Breast epithelium (tissue), 4 donors: Measurements from ENCODE around the gene SHROOM3. TPM values are rescaled to one million over a fixed set of nuclear protein-coding genes. Genes with fewer than 3 reads are reported as not detected.
"Not testable (repeated sequence)": the region's sequence is repeated elsewhere in the genome, so short reads cannot be mapped to it uniquely, and the experiment has no call there.

ENCODE experiments used
- DNase-seq, 2 donors: peaks; one replicate each; pipeline ENCODE4 v3.0.0-alpha.2; 2019; ENCODE audit warnings: low spot score in 2 of 2
- H3K27ac ChIP-seq, 2 donors: fragments of 200-600 bp; sonication (generic) in 1 of 2; one replicate each; pipeline ENCODE4 v1.5.1; 2016 to 2019; ENCODE audit warnings: mild to moderate bottlenecking in 1 of 2
- H3K27me3 ChIP-seq, 2 donors: fragments of 200-600 bp; sonication (generic) in 1 of 2; one replicate each; pipeline versions ENCODE4 v1.5.1 to v1.6.0; 2017 to 2019; ENCODE audit warnings: control low read depth in 1 of 2, mild to moderate bottlenecking in 1 of 2
- H3K36me3 ChIP-seq: fragments of 200-600 bp; one replicate; pipeline ENCODE4 v1.5.1; 2019
- H3K4me1 ChIP-seq, 2 donors: fragments of 200-600 bp; sonication (generic); one replicate each; pipeline ENCODE4 v1.5.1; 2016 to 2019; ENCODE audit warnings: control low read depth in 1 of 2
- H3K4me3 ChIP-seq, 3 donors: fragments of 200-600 bp; sonication (generic); 1 replicate in 2 of 3; 2 replicates in 1 of 3; pipeline ENCODE4 v1.5.1; 2016 to 2019; ENCODE audit warnings: mild to moderate bottlenecking in 3 of 3, moderate library complexity in 2 of 3
- H3K9me3 ChIP-seq, 2 donors: fragments of 200-600 bp; sonication (generic) in 1 of 2; one replicate each; pipeline ENCODE4 v1.5.1; 2016 to 2019; ENCODE audit warnings: control low read depth in 1 of 2
- POLR2A ChIP-seq: fragments of 450-650 bp; IDR thresholded peaks from one replicate; pipeline ENCODE4 v1.6.1; 2016; ENCODE audit warnings: antibody characterized with exemption, mild to moderate bottlenecking, moderate library complexity
- POLR2AphosphoS5 ChIP-seq, 3 donors: sonication (generic); formaldehyde crosslinking; IDR thresholded peaks; one replicate each; pipeline ENCODE4 v1.6.1; 2017; ENCODE audit warnings: antibody characterized with exemption in 3 of 3
- intact Hi-C: fragments of 100-400 bp; cut with DNase I; formaldehyde crosslinking; loops from one replicate; pipeline ENCODE4 v1.15.1; 2023; ENCODE audit warnings: low total_unique reads
- total RNA-seq, 3 donors: library from RNA; depleted of rRNA; stranded (reverse); fragments of >200 nt; gene quantifications; one replicate each; pipeline ENCODE4 v1.1.0, GENCODE V29; 2016
- TF ChIP-seq, protein P1 (sequence below), 3 donors: fragments of 450-650 bp; IDR thresholded peaks; one replicate each; pipeline ENCODE4 v1.5.1; 2016 to 2017; ENCODE audit warnings: antibody characterized with exemption in 3 of 3, mild to moderate bottlenecking in 3 of 3, moderate library complexity in 3 of 3

SHROOM3 gene
- total RNA-seq, 3 donors from 2014 or later: 0.32 to 145 (median 100) TPM

DNA sequence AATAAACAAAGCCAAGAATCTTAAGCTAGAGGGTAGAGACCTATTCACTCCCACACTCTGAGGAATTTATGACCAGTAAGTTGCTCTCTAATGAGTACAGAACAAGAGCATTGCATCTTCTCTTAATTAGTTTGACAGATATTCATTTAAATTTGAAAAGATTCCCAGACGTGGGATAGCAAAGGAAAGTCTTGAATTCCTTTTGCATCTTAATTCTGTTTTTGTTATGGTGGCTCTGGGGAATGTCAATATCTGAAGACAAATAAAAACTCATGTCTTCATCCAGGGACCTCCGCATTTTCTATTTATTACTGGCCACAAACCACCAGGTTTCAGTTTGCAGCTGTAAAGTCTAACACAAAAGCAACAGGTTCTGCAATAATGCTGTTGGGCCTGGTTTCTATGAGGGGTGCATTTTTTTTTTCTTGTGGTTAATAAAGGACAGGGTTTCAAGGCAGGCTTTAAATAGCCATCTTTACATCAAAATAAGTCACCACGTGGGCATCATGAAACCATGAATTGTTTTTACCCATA is 172.3 kb downstream of the SHROOM3 start:
- H3K4me3 ChIP-seq: no peak overlapping the region
- DNase-seq: no peak
- H3K36me3 ChIP-seq: no peaks in the 10 kb centered on the region
- no peaks in the 10 kb centered on the region for H3K4me1 ChIP-seq
- peak overlapping the region; percentile 65 to 73 for H3K27ac ChIP-seq
- TF ChIP-seq POLR2AphosphoS5 (IDR thresholded peaks at IDR 0.05) (no peak), POLR2A (no peak)
- TF ChIP-seq, protein P1, sequence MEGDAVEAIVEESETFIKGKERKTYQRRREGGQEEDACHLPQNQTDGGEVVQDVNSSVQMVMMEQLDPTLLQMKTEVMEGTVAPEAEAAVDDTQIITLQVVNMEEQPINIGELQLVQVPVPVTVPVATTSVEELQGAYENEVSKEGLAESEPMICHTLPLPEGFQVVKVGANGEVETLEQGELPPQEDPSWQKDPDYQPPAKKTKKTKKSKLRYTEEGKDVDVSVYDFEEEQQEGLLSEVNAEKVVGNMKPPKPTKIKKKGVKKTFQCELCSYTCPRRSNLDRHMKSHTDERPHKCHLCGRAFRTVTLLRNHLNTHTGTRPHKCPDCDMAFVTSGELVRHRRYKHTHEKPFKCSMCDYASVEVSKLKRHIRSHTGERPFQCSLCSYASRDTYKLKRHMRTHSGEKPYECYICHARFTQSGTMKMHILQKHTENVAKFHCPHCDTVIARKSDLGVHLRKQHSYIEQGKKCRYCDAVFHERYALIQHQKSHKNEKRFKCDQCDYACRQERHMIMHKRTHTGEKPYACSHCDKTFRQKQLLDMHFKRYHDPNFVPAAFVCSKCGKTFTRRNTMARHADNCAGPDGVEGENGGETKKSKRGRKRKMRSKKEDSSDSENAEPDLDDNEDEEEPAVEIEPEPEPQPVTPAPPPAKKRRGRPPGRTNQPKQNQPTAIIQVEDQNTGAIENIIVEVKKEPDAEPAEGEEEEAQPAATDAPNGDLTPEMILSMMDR (IDR thresholded peaks at IDR 0.05): no peak
- H3K9me3 ChIP-seq: no peaks in the 10 kb centered on the region
- no peaks in the 10 kb centered on the region for H3K27me3 ChIP-seq
- intact Hi-C loops: no loop called here

DNA sequence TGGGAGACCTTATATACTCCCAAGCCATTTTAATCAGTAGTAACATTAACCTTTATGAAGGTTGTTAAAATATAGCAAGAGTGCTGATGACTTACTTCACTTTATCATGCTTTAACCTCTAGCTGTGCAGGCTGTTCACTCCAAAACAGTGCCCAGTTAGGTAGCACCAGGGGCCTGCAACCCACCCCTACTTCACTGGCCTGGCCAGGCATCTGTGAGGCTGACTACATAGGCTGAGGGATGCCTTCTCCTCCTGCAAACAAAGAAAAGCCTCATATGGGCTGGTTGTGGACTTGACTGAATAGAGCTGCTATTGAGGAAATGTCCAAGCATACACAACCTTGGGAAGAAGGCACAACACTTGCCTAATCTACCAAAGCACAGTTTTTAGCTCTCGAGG is 172.8 kb downstream of the SHROOM3 start:
- H3K9me3 ChIP-seq: no peaks in the 10 kb centered on the region
- H3K4me1 ChIP-seq: no peaks in the 10 kb centered on the region
- DNase-seq: no peak
- no peaks in the 10 kb centered on the region for H3K27me3 ChIP-seq
- no peaks in the 10 kb centered on the region for H3K36me3 ChIP-seq
- peak overlapping the region; percentile 65 to 73 for H3K27ac ChIP-seq
- no peak for TF ChIP-seq POLR2A
- TF ChIP-seq, protein P1 (IDR thresholded peaks at IDR 0.05): no peak
- no peak for TF ChIP-seq POLR2AphosphoS5 (IDR thresholded peaks at IDR 0.05)
- H3K4me3 ChIP-seq: no peak overlapping the region
- intact Hi-C loops: no loop called here

DNA sequence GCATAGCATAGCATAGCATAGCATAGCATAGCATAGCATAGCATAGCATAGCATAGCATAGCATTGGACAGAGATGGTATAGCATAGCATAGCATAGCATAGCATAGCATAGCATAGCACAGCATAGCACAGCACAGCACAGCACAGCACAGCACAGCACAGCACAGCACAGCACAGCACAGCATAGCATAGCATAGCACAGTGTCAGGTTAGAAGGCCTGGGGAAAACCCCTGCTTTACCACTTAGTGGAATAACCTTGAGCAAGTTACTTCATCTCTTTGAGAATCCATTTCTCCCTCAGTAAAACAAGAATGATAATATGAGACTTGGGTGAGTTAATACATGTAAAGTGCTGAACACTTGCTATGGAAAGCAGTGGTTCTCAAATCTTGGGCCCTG is 173.5 kb downstream of the SHROOM3 start:
- H3K4me3 ChIP-seq, H3K27me3 ChIP-seq, DNase-seq, H3K36me3 ChIP-seq, H3K4me1 ChIP-seq, H3K9me3 ChIP-seq, intact Hi-C loops: not testable (repeated sequence)
- peak overlapping the region in 1 of 2 donors; percentile 14 for H3K27ac ChIP-seq

DNA sequence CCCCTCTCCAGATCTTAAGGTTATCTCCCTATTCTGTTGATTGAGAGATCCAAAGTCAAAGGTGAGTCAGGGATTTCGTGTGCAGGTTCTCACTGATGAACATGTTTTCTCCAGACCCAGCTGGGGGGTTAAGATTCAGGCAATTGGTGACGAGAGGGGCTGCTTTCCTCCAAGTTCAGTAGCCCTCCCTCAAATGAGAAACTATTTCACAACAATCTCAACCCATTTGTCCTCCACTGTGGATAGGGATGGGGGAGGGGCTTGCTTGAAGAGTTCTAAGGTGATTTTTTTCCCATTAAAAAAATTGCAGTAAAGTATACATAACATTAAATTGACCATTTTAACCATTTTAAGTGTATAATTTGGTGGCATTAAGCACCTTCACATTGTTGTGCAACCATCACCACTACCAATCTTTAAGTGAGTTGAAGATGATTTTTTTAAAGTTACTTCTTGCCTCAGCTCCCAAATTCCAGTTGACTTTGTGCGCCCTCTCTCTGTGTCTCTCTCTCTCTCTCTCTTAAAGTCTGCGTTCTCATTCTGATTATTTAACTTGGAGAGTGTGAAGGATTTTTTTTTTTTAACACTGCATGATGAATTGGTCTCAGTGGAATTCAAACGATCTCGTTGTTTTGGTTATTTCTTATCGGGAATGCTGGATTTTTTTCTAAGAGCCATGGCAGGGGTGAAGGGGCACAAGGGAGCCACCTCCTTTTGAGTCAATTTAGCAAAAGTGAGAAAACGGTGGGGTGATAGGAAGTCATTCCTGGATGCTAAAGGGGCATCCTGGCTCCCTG is 175.9 kb downstream of the SHROOM3 start:
- H3K9me3 ChIP-seq: no peaks in the 10 kb centered on the region
- intact Hi-C loops: no loop called here
- TF ChIP-seq POLR2A: no peak
- TF ChIP-seq, protein P1 (IDR thresholded peaks at IDR 0.05): no peak
- no peak for TF ChIP-seq POLR2AphosphoS5 (IDR thresholded peaks at IDR 0.05)
- DNase-seq: no peak
- no peaks in the 10 kb centered on the region for H3K36me3 ChIP-seq
- peak overlapping the region in 2 of 3 donors; percentile 4 to 12 for H3K4me3 ChIP-seq
- peak overlapping the region; percentile 53 to 83 for H3K27ac ChIP-seq
- H3K4me1 ChIP-seq: no peaks in the 10 kb centered on the region
- H3K27me3 ChIP-seq: no peaks in the 10 kb centered on the region

DNA sequence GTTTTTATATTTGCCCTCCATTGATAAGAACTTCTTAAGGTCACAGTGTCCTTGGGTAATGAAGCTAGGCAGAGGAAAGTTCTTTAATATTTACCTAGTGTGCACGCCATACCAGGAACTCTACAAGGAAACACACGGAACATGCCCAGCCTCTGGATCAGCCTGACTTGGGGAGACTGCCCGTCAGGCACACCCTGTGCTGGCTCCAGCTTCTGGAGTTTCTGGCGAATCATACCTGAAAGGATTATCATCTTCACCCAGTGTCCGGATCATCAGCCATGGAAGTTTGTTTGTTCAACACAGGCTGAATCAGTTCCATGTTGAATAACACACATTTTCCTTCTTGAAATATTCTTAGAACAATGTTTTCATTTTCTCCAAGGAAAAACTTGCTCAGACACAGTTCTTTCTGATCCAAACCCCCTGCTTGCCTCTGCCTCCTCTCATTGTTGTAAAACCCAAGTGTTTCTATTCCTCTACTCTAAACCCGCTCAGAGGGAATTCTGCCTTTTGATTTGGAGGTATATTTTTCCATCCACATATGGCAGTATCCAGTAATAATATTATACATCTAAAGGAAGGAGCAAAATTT is 176.7 kb downstream of the SHROOM3 start:
- peak overlapping the region in 2 of 3 donors; percentile 4 to 12 for H3K4me3 ChIP-seq
- DNase-seq: peak; percentile 50 to 59
- TF ChIP-seq POLR2A: no peak
- no peak for TF ChIP-seq POLR2AphosphoS5 (IDR thresholded peaks at IDR 0.05)
- TF ChIP-seq, protein P1 (IDR thresholded peaks at IDR 0.05): no peak

More for the DNA sequence above, 176.7 kb downstream of the SHROOM3 start:
- H3K27ac ChIP-seq: peak overlapping the region; percentile 53 to 83
- H3K27me3 ChIP-seq: no peaks in the 10 kb centered on the region
- no peaks in the 10 kb centered on the region for H3K4me1 ChIP-seq
- intact Hi-C loops: no loop called here
- no peaks in the 10 kb centered on the region for H3K9me3 ChIP-seq
- H3K36me3 ChIP-seq: no peaks in the 10 kb centered on the region
